ENCODE results near the gene S100A9. TPM values are rescaled to one million over a fixed set of nuclear protein-coding genes. Genes with fewer than 3 reads are reported as not detected.

Gene S100A9
- total and polyA plus RNA-seq, 2 of the 8 experiments (the other 6 are each of a cell fraction or from before 2014, with no cell fraction given) = not detected

DNA sequence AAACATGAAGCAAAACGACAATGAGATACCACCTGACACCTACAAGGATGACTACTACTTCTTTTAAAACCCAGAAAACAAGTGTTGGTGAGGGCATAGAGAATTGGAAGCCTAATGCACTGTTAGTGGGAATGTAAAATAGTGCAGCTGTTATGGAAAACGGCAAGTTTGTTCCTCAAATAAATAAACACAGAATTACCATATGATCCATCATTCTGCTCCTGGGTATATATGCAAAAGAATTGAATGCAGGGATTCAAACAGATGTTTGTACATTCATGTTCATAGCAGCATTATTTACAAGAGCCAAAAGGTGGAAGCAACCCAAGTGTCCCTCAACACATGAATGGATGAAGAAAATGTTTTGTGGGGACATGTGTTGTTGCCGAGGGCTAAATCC, 34.6 kb downstream of the S100A9 start:
- Histone ChIP-seq H3K4ac (replicated peaks; ENCODE audit: insufficient read length, low read depth, low read length) (no peak overlapping the region), H3K4me1 (replicated peaks in 1 of 4; ENCODE audit: control insufficient read depth in 3 of 4, insufficient read depth in 4 of 4, low read length in 3 of 4) (no peaks in the 10 kb centered on the region), H4K20me1 (replicated peaks in 1 of 2; ENCODE audit: control insufficient read depth in 1 of 2, insufficient read depth in 2 of 2, low read length in 2 of 2) (no peaks in the 10 kb centered on the region), H2AK5ac (ENCODE audit: low read depth, low read length) (no peak overlapping the region), H4K8ac (ENCODE audit: extremely low read depth, insufficient read depth, low read length) (no peak overlapping the region), H3K79me2 (ENCODE audit: control insufficient read depth in 1 of 2, insufficient read depth in 2 of 2, low read length in 2 of 2) (no peaks in the 10 kb centered on the region), H3K14ac (ENCODE audit: insufficient read length) (no peak overlapping the region), H2BK15ac (ENCODE audit: low read length) (no peak overlapping the region), H3K23ac (ENCODE audit: insufficient read length) (no peak overlapping the region), H3K27me3 (replicated peaks in 1 of 4; ENCODE audit: control insufficient read depth in 3 of 4, extremely low read depth in 1 of 4, insufficient read depth in 3 of 4, low read length in 3 of 4) (peaks cover 0 to 2% (median 0%) of the 10 kb centered on the region in 4 experiments; a peak in 1 of 7 replicates), H2BK120ac (replicated peaks; ENCODE audit: low read depth, low read length) (no peak overlapping the region), H2BK12ac (ENCODE audit: low read depth, low read length) (no peak overlapping the region), H3K79me1 (ENCODE audit: low read depth, low read length) (no peaks in the 10 kb centered on the region), H4K5ac (ENCODE audit: insufficient read length, low read depth, low read length) (no peak overlapping the region), H2BK20ac (ENCODE audit: low read length) (no peak overlapping the region), H3K36me3 (ENCODE audit: control insufficient read depth in 2 of 4, insufficient read depth in 4 of 4, low read length in 3 of 4) (no peaks in the 10 kb centered on the region), H3K4me3 (ENCODE audit: extremely low read depth in 1 of 4, insufficient read depth in 2 of 4, low read depth in 3 of 4, low read length in 4 of 4) (no peak overlapping the region), H3K9ac (replicated peaks in 1 of 4; ENCODE audit: extremely low read depth in 1 of 4, low read depth in 3 of 4, low read length in 3 of 4) (no peak overlapping the region), H3K27ac (ENCODE audit: low read depth, low read length) (no peak overlapping the region), H3K23me2 (ENCODE audit: low read depth, low read length) (no peaks in the 10 kb centered on the region), H3K56ac (replicated peaks; ENCODE audit: insufficient read length, low read depth, low read length) (no peak overlapping the region), H2AFZ (ENCODE audit: low read length) (no peak overlapping the region), H4K91ac (replicated peaks; ENCODE audit: insufficient read length, low read length) (no peak overlapping the region), H3K9me3 (ENCODE audit: insufficient read depth in 2 of 2, low read depth in 1 of 2, low read length in 1 of 2) (no peaks in the 10 kb centered on the region), H2BK5ac (ENCODE audit: low read depth, low read length) (no peak overlapping the region), H3K4me2 (ENCODE audit: insufficient read depth in 1 of 2, low read depth in 2 of 2, low read length in 2 of 2) (no peak overlapping the region), H3K18ac (ENCODE audit: extremely low read depth, low read length) (no peak overlapping the region)
- ChIA-PET POLR2A (ENCODE audit: partially characterized antibody) (no interaction called here), CTCF (ENCODE audit: partially characterized antibody) (interaction anchor here (0.7 to 4.7 kb wide), 10 partner anchors 8 to 103 kb away, joined by 3 to 33 read pairs (median 4); partner anchors contain the start of gene S100A9)
- DNase-seq (ENCODE audit: low read depth in 1 of 2, low spot score in 2 of 2) (no peak), FAIRE-seq (no peak)
- WGBS, 2 experiments (ENCODE audit: extremely low coverage in 1 of 2, insufficient coverage in 1 of 2, insufficient read length in 1 of 2, insufficient replicate concordance in 2 of 2, low coverage in 1 of 2, low lambda C conversion rate in 2 of 2, missing lambda C conversion rate in 1 of 2) = 81% methylated on average over 3 of the region's 3 CpGs; no CpG with 5 or more reads in 1 of the 2 experiments
- no peak for TF ChIP-seq CHD1 (IDR thresholded peaks at IDR 0.05; ENCODE audit: low read depth, low read length)
- TF ChIP-seq CREB1 (IDR thresholded peaks at IDR 0.05) = no peak
- no peak for TF ChIP-seq FOSL1 (IDR thresholded peaks at IDR 0.05; ENCODE audit: insufficient read depth, low read depth, low read length)
- TF ChIP-seq MAFK (IDR thresholded peaks at IDR 0.05; ENCODE audit: low read depth, low read length) = no peak
- no peak for TF ChIP-seq GABPA (IDR thresholded peaks at IDR 0.05; ENCODE audit: borderline replicate concordance, insufficient read depth, low read length)
- TF ChIP-seq GTF2F1 (IDR thresholded peaks at IDR 0.05; ENCODE audit: borderline replicate concordance, low read depth, low read length) = no peak
- TF ChIP-seq POU5F1 (IDR thresholded peaks at IDR 0.05; ENCODE audit: low read depth, low read length) = no peak
- no peak for TF ChIP-seq CTCF (IDR thresholded peaks at IDR 0.05; ENCODE audit: control extremely low read depth in 1 of 3, insufficient read depth in 1 of 3, low read depth in 1 of 3, low read length in 3 of 3)
- TF ChIP-seq SP4 (IDR thresholded peaks at IDR 0.05; ENCODE audit: low read length) = no peak
- no peak for TF ChIP-seq KDM1A (IDR thresholded peaks at IDR 0.05; ENCODE audit: borderline replicate concordance, low read length)
- no peak for TF ChIP-seq TBP (IDR thresholded peaks at IDR 0.05; ENCODE audit: low read depth, low read length)
- no peak for TF ChIP-seq JUN (IDR thresholded peaks at IDR 0.05; ENCODE audit: low read depth, low read length)
- TF ChIP-seq TEAD4 (IDR thresholded peaks at IDR 0.05; ENCODE audit: low read depth, low read length) = no peak
